Glomerular visceral epithelial cell (primary cell): ENCODE measurements around the gene NRTN.

Experiments
- DNase-seq: peaks from one replicate; pipeline ENCODE4 v3.0.0-alpha.2; 2016; ENCODE audit errors: extremely low spot score

NRTN gene

GRCh38 chr19:5790559-5791520 is 14.0 kb upstream of the NRTN start, which contains the start of gene DUS3L:
Gene DUS3L (minus strand): TSS chr19:5791163. CDS start chr19:5791141, 22 bp downstream.
- DNase-seq: peak; percentile 97

- no peak for DNase-seq
Observed at GRCh38 chr19:5792224-5792623, 12.6 kb upstream of the NRTN start.

GRCh38 chr19:5793188-5793587 is 11.7 kb upstream of the NRTN start:
- DNase-seq: no peak

GRCh38 chr19:5795382-5795919 is 9.4 kb upstream of the NRTN start:
- no peak for DNase-seq

GRCh38 chr19:5798244-5798643 is 6.6 kb upstream of the NRTN start:
- no peak for DNase-seq

GRCh38 chr19:5799247-5800241 is 5.3 kb upstream of the NRTN start:
- no peak for DNase-seq

- DNase-seq: no peak
Observed at GRCh38 chr19:5800361-5801270, 4.3 kb upstream of the NRTN start.

- DNase-seq: no peak
Observed at GRCh38 chr19:5801796-5802619, 2.9 kb upstream of the NRTN start.

- DNase-seq: no peak
Observed at GRCh38 chr19:5803441-5803751, 1.5 kb upstream of the NRTN start.

- peak; percentile 92 for DNase-seq
Observed at GRCh38 chr19:5803752-5804515, 933 bp upstream of the NRTN start.

- peak; percentile 56 for DNase-seq
Observed at GRCh38 chr19:5805462-5806132, 730 bp downstream of the NRTN start.

GRCh38 chr19:5806133-5806489 is 1.2 kb downstream of the NRTN start:
- DNase-seq: no peak

- no peak for DNase-seq
Observed at GRCh38 chr19:5806905-5807304, 2.0 kb downstream of the NRTN start.

GRCh38 chr19:5808120-5808816 is 3.4 kb downstream of the NRTN start:
- DNase-seq: no peak

- no peak for DNase-seq
Observed at GRCh38 chr19:5809053-5809452, 4.2 kb downstream of the NRTN start.

- DNase-seq: no peak
Observed at GRCh38 chr19:5809469-5809868, 4.6 kb downstream of the NRTN start.

GRCh38 chr19:5811117-5811516 is 6.2 kb downstream of the NRTN start:
- DNase-seq: no peak

- DNase-seq: no peak
Observed at GRCh38 chr19:5814123-5814851, 9.4 kb downstream of the NRTN start.
